NCI-H2107 treated with DMSO at 0.1 percent for 48 hours (cell line): ENCODE data around the gene MEIS2.
"Not testable (repeated sequence)": the region's sequence is repeated elsewhere in the genome, so short reads cannot be mapped to it uniquely, and the experiment has no call there.

Source experiments
- DNase-seq: peaks from one replicate; lab custom pipeline; 2025; ENCODE audit not compliant: unreplicated experiment; lab: John Stamatoyannopoulos, UW

The MEIS2 gene

GRCh38 chr15:37014137-37014536 is 86.2 kb downstream of the MEIS2 start:
- DNase-seq, result no peak

- no peak for DNase-seq
Measured at GRCh38 chr15:37010595-37010994, 89.8 kb downstream of the MEIS2 start.

GRCh38 chr15:37009288-37009687 is 91.1 kb downstream of the MEIS2 start:
- DNase-seq, result no peak

- DNase-seq, result no peak
Measured at GRCh38 chr15:37008205-37008604, 92.1 kb downstream of the MEIS2 start.

GRCh38 chr15:37007301-37007700 is 93.0 kb downstream of the MEIS2 start:
- DNase-seq, result no peak

- no peak for DNase-seq
Measured at GRCh38 chr15:37004981-37005735, 95.2 kb downstream of the MEIS2 start.

- DNase-seq, result no peak
Measured at GRCh38 chr15:37004373-37004869, 95.9 kb downstream of the MEIS2 start.

- DNase-seq, result no peak
Measured at GRCh38 chr15:37002041-37002672, 98.2 kb downstream of the MEIS2 start.

GRCh38 chr15:37001417-37001816 is 98.9 kb downstream of the MEIS2 start:
- DNase-seq, result no peak

GRCh38 chr15:36999778-37000177 is 100.6 kb downstream of the MEIS2 start:
- no peak for DNase-seq

GRCh38 chr15:36996538-36997181 is 103.7 kb downstream of the MEIS2 start:
- DNase-seq, result no peak

- no peak for DNase-seq
Measured at GRCh38 chr15:36996121-36996520, 104.2 kb downstream of the MEIS2 start.

- no peak for DNase-seq
Measured at GRCh38 chr15:36994790-36995189, 105.6 kb downstream of the MEIS2 start.

- no peak for DNase-seq
Measured at GRCh38 chr15:36992454-36992853, 107.9 kb downstream of the MEIS2 start.

- DNase-seq, result no peak
Measured at GRCh38 chr15:36988947-36989346, 111.4 kb downstream of the MEIS2 start.

- no peak for DNase-seq
Measured at GRCh38 chr15:36982430-36982829, 117.9 kb downstream of the MEIS2 start.

- DNase-seq, result not testable (repeated sequence)
Measured at GRCh38 chr15:36980281-36980680, 120.1 kb downstream of the MEIS2 start.

- no peak for DNase-seq
Measured at GRCh38 chr15:36978625-36979024, 121.7 kb downstream of the MEIS2 start.

GRCh38 chr15:36978126-36978525 is 122.2 kb downstream of the MEIS2 start:
- DNase-seq, result no peak

- DNase-seq, result no peak
Measured at GRCh38 chr15:36977659-36978058, 122.7 kb downstream of the MEIS2 start.

- no peak for DNase-seq
Measured at GRCh38 chr15:36972704-36973103, 127.6 kb downstream of the MEIS2 start.

- DNase-seq, result no peak
Measured at GRCh38 chr15:36970522-36970921, 129.8 kb downstream of the MEIS2 start.
